Stimulated activated CD8-positive, alpha-beta memory T cell treated with anti-CD3 and anti-CD28 coated beads, Interleukin-12 subunit alpha, Interleukin-12 subunit beta, amount 100 ng/mL, for 24 hours (primary cell): ENCODE measurements around the gene PLCL1.
A peak's percentile ranks its signal among the peaks of the same experiment; 100 is the strongest.

Experiments used
- DNase-seq: peaks from one replicate; pipeline ENCODE4 v3.0.0-alpha.2; 2020; ENCODE audit errors: extremely low read depth

PLCL1 gene

DNA sequence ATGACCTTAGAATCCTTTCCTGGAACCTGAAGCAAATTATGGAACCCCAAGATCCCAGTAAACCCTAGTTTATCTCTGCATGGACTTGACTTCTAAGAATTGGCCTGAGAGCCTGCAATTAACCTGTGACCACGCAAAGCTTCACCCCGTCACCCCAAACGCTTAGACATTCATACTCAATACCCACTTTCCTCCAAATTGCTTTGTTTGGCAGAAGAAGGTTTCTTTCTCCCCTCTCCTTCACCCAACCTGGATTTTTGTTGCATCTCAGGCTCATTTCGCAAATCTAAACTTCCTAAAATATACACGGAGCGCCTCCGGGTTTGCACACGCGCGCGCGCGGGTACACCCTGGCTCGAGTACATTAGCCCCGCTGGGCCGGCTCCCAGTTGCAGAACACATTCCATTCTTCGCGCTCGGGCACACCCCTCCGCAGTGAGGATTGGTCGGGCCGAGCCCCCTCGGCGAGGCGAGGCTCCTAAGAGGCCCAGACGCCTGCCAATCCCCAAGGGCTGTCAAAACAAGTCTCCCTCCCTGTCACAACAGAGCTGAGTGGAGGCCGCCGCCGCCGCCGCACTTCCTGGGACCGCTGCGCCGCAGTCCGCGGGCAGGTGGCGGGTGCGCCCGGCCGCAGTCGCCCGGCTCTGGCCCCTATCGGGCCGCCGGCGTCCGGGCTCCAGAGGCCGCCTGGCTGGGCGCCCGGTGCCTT is at the start of gene PLCL1:
Gene PLCL1 (plus strand): TSS at position 545 of the 709 bp plus-strand sequence.
- peak; percentile 74 for DNase-seq

GRCh38 chr2:197759013-197759412 is 45.4 kb upstream of the PLCL1 start:
- DNase-seq: no peak

DNA sequence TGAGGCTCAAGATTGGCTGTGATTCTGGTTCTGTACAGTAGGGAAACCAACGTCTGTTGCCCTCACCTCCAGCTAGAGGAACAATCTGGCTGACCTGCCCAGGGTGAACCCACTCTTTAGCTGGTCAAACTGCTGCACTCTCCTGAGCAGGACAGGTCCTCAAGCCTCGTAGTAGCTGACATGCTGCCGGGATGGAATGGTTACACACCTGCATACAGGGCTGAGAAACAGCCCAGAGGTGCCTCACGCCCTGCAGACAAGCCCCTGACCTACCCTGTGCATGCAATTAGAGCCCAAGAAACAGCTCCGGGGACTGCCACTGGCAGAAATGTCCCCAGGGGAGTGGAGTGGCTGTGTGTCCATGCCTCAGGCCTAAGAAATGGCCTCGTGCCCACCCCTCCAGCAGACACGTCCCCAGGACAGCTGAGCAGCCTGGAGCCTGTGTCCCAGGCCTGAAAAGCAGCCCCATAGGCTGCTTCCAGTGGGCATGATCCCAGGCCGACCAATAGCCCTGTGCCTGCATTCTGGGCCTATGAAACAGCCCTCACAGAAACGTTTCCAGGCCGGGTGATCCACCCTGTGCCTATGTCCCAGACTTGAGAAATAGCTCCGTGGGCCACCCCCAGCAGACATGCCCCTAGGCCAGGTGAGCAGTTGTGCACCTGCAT is 44.6 kb upstream of the PLCL1 start:
- no peak for DNase-seq

GRCh38 chr2:197760293-197760657 is 44.1 kb upstream of the PLCL1 start:
- no peak for DNase-seq

DNA sequence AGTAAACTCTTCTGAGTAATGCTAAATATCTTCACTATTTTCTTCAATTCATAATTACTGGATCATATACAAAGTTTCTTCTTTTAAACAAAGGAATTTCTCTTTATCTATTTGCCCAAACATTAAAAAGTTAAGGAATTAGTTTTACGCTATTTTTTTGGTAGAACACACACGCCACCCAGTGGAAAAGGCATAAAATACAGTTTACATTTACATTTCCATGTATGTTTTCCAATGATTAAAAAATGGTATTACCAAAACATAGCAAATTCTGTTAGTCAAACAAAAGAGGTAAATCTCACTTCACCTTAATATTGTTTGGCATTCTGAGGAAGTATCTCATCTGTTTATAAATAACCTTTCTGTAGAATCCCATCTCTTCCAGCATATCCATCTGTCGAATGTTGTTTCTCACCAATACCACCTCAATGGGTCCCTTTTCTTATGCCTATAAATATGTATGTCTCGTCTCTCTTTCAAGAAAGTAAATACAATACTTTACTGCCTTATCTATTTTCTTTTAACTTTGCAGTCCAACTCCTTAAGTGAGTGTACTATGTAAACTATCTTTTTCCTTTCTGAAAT is 26.5 kb upstream of the PLCL1 start:
- no peak for DNase-seq

- DNase-seq: no peak
These were observed 25.1 kb upstream of the PLCL1 start for GRCh38 chr2:197779261-197779660.

GRCh38 chr2:197782126-197782525 is 22.3 kb upstream of the PLCL1 start:
- no peak for DNase-seq

- DNase-seq: no peak
These were observed 19.1 kb upstream of the PLCL1 start, which contains the start of gene BOLL for GRCh38 chr2:197784956-197785941. BOLL (minus strand) TSS chr2:197785319; CDS start chr2:197781850, 3,469 bp downstream.

DNA sequence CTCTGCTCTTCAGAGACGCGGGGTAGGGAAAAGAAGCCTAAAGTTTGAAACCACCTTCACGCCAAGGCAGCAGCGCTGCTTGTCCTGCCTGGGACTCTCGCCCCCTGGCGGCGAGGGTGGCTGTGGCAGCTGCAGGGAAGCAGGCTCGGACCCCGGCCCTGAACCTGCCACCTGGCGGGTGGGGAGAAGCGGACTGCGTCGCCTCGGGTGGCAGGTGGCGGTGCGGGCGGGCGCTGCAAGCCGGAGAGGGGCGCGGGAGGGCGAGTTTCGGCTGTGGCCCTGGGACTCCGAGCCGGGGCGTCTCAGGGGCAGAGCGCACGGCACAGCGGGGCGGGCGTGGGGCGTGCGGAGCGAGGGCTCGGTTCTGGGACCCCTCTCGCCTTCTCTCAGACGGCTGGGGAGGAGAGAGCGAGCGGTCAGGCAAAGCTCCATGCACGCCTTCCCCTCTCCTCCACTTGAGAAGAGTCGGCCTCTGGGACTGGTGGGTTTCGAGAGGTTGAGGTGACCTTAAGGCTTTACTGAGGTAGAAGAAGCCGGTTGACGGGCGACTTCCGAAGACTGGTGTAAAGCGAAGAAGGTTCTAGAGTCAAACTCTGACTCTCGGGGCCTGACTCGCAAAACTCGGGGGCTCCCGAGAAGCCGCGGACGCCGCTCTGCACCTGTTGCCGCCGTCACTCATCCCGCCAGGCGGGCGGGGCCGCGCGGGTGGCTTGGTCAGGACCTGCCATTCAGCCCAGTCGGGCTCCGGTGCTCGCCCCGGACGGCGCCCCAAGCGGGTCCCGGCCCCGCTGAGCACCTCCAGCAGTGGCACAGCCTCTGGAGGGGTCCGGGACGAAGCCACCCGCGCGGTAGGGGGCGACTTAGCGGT is 18.1 kb upstream of the PLCL1 start:
- DNase-seq: peak; percentile 15

- no peak for DNase-seq
These were observed 10.9 kb upstream of the PLCL1 start for GRCh38 chr2:197793456-197793855.

- no peak for DNase-seq
These were observed 9.1 kb upstream of the PLCL1 start for GRCh38 chr2:197795277-197795676.

DNA sequence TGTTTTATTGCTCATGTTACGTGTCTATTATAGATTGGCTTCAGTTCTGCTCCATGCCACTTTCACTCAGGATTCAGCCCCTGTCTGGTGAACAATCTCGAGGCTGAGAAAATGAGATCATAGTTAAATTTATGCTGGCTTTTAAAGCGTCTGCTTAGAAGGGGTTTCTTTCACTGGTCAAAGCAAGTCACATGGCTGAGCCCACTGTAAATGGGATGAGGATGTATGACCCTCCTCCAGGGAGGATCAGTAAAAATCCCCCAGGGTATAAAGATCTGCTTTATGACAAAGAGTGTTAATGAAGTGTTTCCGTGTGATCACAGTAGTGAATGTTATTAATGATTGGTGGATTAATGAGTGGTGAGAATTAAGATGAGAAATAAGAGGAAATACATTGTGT is 6.2 kb upstream of the PLCL1 start:
- DNase-seq: no peak

- DNase-seq: no peak
These were observed 5.3 kb upstream of the PLCL1 start for GRCh38 chr2:197799068-197799467.

DNA sequence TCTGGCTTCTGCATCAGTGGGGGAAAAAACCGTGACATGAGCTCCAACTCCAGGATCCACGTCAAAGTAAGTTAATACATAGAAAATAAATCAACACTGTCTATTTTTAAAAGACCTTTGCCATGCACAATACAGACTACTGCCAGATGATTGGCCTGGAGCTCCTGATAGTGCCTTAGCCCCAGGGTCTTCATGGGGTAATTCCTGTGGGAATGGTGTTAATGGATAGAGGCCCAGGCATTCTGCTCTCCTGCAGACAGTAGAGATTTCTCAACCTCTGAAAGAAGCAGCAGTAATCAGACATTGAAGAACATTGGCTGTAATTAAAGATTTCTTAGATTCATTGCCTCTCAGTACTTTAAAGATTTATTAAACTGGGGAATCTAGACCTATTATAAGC is 4.3 kb upstream of the PLCL1 start:
- DNase-seq: no peak

- no peak for DNase-seq
These were observed 3.4 kb upstream of the PLCL1 start for GRCh38 chr2:197801033-197801432.

- DNase-seq: no peak
These were observed 1.4 kb upstream of the PLCL1 start for GRCh38 chr2:197803033-197803444.

DNA sequence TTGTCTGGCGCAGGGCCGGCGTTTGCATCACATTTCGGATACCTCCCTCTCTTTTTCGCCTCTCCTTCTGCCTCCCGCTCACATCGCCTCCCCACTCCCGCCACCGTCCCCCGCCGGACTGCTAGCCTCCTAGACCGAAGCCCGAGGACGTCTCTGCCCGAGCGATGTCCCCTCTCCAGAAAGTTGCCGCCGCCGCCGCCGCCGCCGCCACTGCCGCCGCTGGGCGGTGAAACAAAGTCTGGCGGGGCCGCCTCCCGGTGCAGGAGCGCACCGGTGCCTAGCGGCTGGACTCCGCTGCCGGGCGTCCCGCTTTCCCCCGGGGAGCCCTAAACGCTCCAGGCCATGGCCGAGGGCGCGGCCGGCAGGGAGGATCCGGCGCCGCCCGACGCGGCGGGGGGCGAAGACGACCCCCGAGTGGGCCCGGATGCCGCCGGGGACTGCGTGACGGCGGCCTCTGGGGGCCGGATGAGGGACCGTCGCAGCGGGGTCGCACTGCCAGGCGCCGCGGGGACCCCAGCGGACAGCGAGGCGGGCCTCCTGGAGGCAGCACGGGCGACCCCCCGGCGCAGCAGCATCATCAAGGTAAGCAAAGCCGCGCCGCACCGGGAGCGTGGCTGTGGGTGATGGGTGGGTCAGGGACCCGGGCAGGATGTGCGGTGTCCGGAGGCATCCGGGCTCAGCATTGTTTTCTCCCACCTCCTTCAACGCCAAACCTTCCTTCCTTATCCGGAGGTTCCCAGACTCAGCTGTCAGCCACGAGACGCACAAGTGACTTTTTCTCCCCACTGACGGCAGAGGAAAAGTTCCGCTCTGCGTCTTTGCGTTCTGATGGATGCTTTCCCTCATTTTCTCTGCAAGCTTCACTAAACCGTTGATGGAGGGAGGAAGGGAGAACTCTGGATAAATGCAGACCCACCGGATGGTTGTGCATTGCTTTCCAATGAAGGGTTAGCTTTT is 643 bp downstream of the PLCL1 start:
- DNase-seq: no peak

DNA sequence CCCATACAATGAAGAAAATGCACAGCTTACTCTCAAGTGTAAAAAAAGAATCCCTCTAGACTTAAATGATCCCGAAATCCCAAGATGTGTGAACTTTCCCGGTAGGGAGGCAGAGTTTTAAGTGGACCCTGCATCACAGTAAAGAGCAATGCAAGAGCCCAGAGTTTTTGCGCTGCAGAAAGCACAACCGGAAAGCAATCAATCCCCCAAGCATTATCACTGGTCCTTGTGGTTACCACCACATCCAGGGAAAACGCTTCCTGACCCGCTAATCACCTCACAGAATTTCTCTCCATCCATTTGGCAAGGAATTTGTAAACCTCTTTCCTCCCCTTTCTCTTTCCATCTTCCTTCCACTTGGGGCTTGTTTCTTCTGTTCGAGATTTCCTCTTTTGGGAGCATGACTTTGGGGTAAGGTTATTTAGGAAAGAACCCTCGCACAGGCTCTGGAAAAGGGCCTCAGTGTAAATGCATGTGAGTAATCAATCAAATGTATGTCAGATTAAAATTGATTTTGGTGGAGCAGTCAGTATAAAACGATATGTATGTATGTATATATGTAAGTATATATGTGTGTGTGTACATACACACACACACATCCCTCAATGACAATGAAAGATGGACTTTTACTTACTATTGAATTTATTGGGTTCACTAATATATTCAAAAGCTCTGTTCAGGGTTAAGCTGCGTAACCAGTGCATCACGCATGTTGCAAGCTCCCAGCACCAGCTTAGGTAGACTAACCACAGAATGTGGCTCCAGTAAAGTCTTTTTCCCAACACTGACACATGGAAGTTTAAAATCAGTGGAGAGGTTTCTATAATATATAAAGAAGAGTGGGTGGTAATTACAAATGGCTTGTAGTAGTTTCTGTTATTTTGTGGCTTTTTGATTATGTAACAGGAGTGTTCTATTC is 1.6 kb downstream of the PLCL1 start:
- no peak for DNase-seq

DNA sequence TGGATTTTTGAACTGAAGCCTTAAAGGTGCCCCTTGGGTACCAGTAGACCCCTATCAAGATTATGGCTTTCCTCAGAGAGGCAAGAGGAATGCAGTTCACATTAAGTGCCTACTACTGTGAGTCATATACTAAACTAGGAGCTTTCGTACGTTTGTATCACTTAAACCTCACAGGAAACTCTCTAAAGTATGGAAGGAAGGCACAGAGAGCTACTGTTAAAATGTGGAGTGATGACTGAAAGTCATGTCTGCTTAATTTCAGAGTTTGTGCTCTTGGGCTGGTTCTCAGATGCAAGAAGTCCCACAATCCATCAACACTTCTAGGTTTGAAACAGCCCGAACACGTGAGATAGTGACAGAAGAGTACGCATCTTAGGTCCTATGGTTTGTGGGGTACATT is 4.7 kb downstream of the PLCL1 start:
- DNase-seq: no peak
